ENCODE results near the gene CRYZL1.
"Not testable (repeated sequence)": the region's sequence is repeated elsewhere in the genome, so short reads cannot be mapped to it uniquely, and the experiment has no call there.

Gene CRYZL1

DNA sequence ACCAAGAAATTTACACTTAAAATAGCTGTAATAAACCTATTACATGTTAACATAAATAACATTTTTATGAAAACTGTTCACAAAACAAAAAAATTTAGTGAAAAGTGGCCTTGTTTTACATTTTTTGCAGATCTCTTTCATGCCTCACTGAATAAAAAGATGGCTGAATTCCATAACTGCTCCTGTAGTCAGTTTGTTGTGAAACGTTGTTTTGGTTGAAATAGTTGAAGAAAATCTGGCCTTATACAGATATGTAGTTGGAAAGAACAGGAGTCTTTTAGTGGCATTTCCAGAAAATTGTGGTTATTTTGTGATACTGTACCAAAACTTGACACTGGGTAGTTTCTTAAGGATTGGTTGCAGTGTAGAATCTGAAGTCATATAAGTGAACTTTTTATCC lies 18.9 kb upstream of the CRYZL1 start:
- no peak for DNase-seq

DNA sequence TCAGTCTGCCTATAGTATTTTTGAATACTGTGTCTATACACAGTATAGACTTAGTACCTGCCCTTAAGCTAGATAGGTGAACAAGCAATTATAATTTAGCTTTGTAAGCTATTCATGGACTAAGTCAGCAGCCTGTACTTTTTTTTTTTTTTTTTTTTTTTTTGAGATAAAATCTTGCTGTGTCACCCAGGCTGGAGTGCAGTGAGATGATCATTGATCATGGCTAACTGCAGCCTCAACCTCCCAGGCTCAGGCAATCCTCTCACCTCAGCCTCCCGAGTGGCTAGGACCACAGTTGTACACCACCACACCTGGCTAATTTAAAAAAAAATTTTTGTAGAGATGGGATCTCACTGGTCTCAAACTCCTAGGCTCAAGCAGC lies 18.0 kb upstream of the CRYZL1 start:
- DNase-seq, result no peak

DNA sequence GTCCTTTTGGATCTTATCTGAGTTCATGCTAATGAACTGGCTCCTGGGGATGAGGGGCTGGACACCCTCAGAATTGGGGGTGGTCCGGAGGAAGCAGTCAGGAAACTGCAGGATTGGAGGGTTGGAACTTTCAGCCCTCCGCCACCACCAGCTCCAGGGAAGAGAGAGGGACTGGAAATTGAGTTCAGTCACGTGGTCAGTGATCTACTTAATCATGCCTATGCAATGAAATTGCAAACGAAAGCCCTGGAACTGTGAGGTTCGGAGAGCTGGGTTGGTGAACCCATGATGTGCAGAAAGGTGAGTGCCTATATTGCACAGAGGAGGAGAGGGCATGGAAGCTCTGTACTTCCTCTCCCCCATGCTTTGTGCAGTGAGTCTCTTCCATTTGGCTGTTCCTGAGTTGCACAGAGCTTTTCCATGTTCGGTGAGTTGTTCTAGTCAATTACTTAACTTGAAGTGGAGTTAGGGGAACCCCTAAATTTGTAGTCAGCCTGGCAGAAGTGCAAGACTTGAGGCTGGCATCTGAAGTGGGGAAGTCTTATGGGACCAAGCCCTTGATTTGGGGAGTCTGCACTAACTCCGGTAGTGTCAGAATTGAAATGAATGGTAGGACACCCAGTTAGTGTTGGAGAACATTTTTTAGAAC lies 17.5 kb upstream of the CRYZL1 start:
- DNase-seq, result no peak

DNA sequence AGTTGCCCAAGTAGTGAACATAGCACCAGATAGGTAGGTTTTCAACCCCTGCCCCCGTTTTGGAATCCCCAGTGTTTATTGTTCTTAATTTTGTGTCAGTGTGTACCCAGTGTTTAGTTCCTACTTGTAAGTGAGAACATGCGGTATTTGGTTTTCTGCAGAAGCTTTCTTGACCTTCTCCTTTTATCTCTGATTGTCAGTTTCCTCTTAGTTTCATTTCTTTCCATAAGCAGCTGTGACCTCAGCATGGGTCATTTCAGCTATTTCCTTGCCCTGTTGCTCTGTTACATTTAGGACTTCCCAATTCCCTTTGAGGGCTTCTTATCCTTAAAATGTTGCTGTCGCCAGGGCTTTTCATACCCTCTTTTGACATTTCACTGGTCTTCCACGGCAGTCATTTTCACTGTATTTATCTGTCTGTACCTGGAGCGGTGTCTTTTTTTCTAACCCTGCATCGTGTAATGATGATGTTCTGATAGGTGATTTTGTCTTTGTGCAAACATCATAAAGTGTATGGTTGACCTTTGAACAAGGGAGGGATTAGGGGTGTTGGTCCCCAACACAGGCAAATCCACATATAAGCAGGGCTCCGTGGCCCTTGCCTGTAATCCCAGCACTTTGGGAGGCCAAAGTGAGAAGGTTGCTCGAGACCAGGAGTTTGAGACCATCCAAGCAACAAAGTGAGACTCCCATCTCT lies 15.7 kb upstream of the CRYZL1 start:
- DNase-seq, result no peak

DNA sequence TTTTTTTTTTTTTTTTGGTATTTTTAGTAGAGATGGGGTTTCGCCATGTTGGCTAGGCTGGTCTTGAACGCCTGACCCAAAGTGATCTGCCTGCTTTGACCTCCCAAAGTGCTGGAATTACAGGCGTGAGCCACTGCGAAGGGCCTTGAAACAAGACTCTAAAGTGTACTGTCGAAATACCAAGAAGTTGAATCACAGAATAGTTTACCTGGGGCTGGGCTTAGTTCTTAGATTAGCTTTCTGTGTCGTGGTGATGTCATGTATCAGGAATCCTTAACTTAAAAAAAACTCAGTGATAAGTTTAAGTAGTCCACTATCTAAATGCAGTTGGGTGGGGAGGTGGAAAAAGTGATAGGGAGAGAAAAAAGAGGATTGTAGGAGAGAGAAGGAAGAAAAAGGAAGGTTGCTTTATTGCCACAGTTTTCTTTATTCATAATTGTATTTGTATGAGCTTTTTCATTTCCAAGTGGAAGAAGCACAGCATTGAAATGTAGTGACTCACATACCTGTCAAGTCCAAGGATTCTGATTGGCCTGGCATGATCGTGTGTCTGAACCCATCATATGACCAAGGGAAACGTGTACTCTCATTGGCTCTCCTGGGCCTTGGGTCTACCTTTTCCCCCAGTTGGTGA lies 14.2 kb upstream of the CRYZL1 start:
- DNase-seq, result no peak

DNA sequence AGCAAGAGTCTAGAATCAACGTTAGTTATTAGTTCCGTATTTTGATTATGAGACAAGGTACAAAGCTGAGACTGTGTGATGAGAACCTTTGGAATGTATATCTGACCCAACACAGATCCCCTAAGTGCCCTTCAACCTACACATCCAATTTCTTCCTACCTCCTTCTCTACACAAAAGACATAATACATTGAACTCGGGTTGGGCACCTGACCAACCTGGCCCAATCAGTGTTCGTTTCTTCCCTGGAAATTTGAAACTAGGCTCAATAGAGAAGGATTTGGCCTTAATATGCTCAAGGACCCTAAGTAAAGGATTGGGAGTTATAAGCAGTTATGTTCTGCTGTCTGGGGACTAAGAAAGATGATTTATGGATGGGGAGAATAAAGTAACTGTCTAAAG lies 12.9 kb upstream of the CRYZL1 start:
- no peak for DNase-seq

DNA sequence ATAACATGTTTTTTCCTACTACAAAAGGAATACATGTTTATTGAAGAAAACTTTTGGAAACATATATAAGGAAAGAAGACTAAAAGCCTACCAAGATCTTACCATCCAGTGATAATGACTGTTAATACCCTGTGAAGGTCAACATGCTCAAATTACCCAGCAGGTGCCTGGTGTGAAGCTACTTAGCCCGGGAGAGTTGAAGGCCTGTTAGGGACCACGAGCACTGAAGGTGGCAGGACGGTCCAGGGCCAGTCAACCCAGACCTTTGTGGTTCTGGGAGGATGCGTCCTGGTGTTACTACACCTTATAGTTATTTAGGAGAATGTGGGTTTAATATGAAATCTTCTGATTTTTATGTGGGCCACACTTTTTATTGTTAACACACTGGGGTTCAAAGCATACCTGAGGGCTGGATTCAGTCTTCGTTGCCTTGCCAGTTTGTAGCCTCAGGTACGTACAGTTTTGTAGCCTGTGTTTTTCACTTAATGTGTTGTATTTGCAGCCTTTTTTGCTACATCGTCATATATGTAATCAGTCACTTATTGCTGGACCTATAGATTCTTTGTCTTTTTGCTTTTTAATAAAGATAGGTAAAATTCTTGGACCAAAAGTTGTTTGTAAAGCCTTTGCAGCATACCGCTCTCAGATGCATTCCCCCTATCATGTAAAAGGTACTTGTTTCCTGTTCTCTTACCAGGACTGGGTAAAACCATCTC lies 10.6 kb upstream of the CRYZL1 start:
- no peak for DNase-seq

DNA sequence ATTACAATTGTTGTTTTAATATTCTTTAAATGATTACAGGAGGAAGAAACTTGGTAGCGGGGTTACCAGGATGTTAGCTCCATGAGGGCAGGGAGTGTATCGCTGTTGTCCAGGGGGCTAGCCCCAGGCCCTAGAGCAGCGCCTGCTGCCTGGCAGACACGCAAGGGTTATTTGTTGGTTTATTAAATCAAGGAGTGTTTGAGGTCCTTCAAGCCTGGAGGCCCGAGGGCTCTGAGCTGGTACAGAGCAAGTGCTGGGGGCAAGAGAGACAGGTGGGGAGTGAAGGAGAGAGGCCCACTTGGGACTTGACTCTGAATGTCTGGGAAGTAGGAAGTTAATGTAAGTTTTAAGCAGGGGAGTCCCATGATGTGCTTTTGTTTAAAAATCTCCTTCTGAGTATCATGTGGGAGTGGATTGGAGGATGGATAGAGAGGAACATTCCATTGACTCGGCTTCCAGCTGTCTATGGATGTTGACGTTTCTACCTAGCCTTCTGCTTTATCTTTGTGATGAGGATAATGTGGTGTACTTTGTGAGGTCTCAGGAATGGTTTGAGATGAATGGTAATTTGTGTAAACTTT lies 9.5 kb upstream of the CRYZL1 start:
- no peak for DNase-seq

DNA sequence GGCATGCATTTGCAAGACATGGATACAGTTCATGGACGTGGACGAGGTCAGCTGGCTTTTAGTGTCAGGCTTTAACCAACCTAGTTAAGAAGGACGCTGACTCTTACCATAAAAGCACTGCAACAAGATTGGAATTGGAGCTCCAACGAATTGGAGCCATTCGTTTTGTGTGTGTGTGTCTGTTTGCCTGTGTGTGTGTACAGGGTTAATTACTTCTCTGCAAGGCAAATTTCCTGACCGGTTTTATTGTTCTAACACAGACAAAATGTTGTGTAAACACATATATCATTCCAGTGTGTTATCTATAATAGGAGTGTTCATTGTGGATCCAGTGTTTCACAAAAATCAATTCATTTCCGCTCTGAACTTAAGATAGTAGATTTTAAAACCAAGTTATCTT lies 8.7 kb upstream of the CRYZL1 start:
- no peak for DNase-seq

DNA sequence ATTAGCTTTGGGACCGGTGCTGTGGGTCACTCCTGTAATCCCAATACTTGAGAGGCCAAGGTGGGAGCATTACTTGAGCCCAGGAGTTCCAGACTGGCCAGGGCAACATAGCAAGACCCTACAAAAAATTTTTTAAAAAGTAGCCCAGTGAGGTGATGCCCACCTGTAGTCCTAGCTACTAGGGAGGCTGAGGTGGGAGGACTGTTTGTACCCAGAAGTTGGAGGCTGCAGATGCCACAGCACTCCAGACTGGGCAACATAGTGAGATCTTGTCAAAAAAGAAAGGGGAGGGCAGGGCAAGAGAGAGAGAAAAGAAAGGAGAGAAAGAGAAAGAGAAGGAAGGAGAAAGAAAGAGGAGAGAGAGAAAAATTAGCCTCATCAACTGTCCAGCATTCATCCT lies 7.0 kb upstream of the CRYZL1 start:
- no peak for DNase-seq

DNA sequence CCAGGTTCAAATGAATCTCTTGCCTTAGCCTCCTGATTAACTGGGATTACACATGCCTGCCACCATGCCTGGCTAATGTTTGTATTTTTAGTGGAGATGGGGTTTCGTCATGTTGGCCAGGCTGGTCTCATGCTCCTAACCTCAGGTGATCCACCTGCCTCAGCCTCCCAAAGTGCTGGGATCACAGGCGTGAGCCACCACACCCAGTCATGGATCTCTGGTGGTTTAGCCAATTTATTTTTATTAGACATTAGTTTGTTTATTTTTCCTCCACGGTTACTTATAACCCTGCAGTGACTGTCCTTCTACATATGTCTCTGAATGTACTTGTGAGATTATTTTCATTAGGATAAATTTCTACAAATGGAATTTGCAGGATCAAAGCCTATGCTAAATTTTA lies 6.0 kb upstream of the CRYZL1 start:
- no peak for DNase-seq

DNA sequence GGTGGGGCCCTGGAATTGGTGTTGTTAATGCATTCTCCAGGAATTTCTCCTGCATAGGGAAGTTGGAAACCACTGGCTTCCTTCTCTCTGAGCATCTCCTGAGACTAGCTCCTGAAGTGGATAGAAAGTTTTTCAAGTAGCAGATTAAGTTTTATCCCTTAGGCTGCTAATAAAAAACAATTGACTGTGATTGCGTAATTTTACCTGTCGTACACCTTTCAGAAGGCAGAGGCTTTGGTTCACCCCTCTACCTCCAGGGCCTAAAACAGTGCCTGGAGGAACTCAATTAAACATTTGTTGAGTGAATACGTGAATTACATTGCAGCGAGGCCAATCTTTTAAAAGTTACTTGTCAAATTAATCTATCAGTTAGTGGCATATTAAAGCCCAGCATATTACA lies 4.2 kb upstream of the CRYZL1 start:
- DNase-seq, result no peak

DNA sequence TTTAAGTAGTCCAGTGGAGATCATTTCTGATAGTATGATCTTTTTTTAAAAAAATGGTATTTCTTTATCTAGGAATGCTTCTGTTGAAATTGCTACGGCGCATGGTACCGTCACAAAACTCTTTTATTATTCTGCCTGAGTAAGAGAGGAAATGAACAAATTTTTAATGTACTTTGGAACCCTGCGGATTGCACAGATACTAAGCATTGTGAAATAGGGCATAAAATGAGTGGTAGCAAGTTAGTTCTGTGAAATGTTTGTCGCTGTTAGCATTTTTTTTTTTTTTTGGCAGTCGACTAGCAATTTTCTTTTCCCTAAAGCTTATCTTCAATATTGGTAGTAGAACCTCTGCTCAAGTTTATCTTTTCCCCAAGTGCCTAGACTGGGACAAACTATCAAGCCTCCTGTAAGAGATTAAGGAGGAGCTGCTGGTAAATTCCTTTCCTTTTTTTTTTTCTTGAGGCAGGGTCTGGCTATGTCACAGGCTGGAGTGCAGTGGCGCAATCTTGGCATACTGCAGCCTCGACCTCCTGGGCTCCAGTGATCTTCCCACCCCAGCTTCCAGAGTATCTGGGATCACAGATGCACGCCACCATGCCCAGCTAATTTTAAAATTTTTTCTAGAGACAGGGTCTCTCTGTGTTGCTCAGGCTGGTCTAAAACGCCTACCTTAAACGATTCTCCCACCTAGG lies 3.0 kb upstream of the CRYZL1 start:
- DNase-seq, result no peak

DNA sequence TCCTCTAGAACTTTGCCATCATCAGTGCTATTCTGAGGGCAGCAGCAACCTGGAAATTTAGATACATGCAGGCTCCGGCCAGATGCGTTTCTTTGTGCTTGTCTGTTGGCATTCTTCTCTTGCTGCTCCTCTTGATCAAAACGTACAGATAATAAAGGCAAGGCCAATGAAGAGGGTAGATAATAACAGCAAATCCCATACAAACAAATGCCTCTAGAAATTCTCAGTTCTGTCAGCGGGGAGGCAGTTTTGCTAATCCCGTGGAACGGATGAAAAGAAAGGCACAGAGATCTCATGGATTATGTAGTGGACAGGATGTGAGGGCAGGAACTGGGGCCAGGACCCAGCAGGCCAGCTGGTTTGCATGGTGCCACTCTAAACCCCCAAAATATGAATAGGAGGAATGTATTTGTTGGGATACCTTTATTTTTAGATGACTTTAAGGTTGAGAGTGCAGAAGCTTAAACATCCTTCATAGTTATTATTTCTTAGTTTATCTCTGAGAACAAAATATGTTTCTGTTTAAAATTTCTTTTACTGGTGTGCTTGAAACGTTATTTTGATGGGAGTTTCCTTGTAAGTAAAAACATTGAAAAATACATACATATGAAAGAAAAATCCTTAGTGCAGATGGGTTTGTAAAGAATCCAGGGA lies 2.2 kb upstream of the CRYZL1 start:
- DNase-seq, result no peak

DNA sequence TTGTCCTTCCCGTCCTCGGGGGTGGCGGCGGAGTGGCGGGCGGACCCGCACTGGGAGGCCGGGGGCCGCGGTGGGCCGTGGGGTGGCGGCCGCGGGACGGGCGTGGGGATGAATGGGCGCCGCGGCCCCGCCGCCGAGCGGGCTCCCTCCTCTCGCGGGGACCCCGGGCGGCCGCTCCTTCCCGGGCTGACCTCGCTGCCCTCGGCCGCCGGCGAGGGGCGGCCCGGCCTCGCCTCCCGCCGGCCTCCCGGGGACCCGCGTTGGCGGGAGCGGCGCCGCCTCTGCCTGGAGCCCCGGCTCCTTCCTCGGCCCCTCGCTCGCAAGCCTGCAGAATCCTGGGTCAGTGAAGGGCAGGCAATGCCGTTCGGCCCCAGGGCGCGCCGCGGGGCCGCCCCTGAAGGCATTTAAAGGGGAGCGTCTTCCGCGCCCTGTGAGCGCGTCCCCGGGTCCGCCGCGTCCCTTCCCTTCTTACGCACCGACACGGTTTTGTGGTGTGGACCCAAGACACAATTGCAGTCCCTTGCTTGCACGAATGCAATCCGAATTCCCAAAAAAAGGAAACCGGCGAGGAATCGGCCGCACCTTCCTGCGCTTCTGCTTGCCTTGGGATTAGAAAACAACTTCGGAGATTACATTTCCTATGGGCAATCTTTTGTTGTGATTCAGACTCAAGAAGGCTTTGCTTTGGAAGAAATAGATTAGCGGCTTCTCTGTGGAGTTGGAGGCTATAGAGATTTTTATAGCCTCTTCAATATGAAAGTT lies 1.5 kb upstream of the CRYZL1 start:
- peak in 2 of 5 donors; percentile 11 to 16 for DNase-seq

DNA sequence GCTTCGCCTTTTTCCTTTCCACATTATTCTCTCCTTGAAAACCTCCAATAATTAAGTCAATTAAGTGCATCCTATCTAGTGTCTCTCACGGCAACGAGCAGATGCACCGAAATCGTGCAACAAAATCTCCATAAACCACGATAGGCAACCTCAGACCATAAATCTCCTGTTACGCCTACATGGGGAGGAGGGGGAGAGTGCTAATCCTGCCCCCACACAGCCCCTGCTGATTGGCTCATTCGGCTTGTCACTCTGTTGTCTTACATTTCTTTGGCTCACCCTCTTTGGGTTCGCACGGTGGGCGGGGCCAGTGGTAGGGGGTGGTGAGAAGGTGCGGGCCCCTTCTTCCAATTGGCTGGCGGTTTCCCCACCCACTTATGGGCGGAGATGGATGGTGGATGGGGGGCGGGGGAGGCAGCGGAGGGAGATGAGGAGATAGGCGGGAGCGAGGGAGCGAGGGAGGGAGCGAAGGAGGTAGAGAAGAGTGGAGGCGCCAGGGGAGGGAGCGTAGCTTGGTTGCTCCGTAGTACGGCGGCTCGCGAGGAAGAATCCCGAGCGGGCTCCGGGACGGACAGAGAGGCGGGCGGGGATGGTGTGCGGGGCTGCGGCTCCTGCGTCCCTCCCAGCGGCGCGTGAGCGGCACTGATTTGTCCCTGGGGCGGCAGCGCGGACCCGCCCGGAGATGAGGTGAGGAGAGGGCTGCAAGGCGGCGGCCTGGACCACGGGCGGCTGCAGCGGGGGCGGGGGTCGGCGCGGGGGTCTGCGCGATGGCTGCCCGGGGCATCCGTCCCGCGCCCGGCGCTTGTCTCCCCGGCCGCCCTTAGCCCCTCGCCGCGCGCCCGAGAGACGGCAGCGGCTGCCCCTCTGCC lies 720 bp upstream of the CRYZL1 start, which contains the start of gene ITSN1:
Gene ITSN1 (plus strand): TSS at position 475 of the 869 bp plus-strand sequence. CDS start 76,328 bp downstream, outside the sequence.
- peak; percentile 98 to 100 (median 99) for DNase-seq

DNA sequence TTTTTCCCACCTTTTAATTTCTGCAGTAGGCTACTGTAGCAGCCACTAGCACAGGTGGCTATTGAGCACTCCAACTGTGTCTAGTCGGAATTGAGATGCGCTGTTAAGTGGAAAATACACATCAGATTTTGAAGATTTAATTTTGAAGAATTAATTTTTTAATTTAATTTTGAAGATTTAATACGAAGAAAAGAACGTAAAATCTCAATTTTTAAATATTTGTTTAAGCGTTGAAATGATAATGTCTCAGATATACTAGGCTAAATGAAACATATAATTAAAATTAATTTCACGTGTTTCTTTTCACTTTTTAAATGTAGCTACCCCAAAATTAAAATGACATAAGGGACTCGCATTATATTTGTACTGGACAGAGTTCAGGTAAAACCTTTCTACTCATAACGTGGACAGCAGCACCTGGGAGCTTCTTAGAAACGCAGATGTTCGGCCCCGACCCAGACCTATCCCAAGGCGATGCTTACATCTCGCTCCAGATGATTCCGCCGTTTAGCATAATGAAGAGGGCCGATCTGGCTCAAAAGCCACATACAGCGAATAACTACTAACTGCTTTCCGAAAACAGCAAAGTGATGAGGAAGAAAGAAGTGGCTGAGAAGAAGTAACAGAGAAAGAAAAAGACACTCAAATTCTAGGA lies 717 bp downstream of the CRYZL1 start:
- no peak for DNase-seq

DNA sequence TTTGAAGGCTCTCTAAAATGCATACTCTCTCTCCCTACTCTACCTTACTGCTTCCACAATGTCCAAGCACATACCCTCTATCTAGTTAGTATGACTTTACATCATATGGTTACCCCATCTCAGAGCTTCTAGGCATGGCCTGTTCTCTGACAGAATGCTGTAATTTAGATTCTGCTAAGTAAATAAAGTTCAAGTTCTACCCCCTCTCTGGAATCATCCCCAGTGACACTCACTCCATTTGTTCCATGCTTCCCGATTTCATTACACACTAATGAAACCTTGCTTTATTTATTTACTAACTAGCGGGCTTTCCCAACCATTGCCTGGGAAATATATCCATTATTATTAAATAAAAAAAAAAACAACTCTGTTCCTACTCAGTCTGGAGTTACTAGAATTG lies 7.3 kb downstream of the CRYZL1 start:
- no peak for DNase-seq

DNA sequence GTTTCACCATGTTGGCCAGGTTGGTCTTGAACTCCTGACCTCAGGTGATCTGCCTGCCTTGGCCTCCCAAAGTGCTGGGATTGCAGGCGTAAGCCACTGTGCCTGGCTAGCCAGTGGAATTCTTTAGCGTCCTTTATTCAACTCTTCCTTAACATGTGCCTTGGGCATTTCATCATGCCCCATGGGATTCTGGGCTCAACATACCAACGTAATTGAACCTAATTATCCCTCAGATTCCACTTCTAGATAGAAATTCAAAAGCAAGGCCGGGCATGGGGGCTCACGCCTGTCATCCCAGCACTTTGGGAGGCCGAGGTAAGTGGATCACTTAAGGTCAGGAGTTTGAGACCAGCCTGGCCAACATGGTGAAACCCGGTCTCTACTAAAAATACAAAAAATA lies 15.4 kb downstream of the CRYZL1 start:
- DNase-seq, result not testable (repeated sequence)

DNA sequence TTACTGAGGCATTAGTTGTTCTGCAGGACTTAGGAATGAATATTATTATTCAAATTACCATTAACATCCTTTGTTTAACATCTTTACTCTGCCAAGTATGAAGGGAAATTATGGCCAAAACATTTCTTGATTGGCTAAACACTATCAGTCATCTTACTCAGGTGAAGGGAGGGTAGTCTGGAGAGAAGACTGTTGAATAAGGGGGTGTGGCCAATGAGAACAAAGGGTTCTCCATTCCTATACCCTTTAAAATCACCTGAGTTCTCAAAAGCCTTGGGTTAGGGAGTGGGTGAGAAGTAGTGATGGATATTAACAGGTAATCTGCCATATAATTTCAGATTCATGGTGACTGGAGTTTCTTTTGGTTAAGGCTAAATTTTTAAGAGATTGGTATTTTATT lies 19.3 kb downstream of the CRYZL1 start:
- no peak for DNase-seq
